ENCODE results near the gene R3HDM2. TPM values are rescaled to one million over a fixed set of nuclear protein-coding genes. Genes with fewer than 3 reads are reported as not detected.

Gene R3HDM2
- total RNA-seq, 2 donors from 2014 or later, result 101 to 115 TPM

DNA sequence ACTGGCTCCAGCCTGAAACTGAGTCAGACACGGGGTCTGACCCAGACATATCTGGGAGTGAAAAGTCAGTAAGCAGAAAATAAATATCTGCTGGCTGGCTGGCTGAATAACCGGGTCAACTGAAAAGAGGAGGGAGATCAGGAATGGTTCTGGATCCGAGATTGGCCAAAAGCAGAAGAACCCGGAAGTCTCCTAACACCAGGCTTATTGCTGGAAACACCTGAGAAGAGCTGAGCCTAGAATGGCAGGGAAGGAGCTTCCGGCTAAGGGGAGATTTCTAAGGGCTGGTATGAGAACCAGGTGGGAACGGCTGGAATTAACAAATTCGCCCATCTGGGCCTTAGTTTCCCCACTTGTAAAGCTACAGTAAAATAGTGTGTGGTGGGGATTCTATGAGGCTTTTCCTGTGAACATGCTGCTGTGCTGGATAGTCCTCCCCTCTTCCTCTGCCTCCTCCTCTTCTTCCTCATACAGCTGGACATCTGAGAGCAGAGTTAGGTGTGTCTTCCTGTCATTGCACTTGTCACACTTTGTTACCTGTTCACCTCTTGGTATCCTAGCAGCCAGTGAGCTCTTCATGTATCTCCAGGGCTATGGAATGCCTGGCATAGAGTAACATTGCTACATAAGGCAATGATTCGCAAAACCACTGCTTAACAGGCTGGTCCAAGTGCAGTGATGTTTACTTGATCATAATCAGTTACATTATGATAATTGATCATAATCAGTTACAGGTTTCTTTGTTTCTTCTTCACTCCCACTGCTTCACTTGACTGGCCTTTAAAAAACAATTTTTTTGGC, 203.3 kb downstream of the R3HDM2 start:
- Mint-ChIP-seq H3K27me3 (peaks cover 37% of the 10 kb centered on the region), H3K4me1 (peaks cover 47% of the 10 kb centered on the region), H3K36me3 (ENCODE audit: low read depth) (peaks cover 11% of the 10 kb centered on the region), H3K27ac (no peak overlapping the region), H3K4me3 (peak overlapping the region; percentile 36)
- ATAC-seq, result no peak
- no peaks in the 10 kb centered on the region for H3K9me3 ChIP-seq (ENCODE audit: control insufficient read depth, low read length, poor library complexity, severe bottlenecking)
- DNase-seq, result no peak

DNA sequence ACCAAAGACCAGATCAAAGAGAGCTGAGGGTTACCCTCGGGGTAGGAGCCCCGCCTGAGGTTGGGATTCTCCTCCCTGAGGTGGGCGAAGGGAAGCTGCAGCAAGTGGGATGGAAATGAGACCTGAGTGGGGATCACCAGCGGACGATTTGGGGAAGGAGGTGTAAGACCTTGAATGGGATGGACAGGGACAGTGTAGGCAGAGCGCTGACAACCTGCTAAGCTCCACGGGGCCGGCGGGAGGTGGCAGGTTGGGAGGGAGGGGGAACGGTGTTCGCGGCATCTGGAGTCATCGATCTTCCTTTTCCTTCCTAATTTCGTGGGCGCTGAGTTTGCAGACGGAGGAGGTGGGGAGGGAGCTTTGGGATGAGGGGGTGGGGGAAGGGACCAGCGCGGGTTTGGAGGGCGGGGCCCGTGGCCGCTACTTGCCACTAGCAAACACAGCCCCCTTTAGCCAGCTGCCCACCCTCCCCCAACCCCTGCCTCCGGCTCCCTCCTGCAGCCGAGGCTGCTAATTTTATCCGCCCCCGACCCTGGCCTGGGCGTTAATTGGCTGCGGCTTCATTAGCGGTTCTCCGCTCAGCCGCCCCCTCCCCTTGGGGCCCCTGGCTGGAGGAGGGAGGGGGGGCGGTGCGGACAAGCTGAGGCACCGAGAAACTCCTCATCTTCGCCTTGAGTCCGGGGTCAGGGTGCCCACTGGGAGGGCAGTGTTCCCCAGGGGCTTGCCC, 204.1 kb downstream of the R3HDM2 start:
- no peak for ATAC-seq
- peaks cover 45% of the 10 kb centered on the region for H3K27me3 Mint-ChIP-seq
- no peak overlapping the region for H3K27ac Mint-ChIP-seq

DNA sequence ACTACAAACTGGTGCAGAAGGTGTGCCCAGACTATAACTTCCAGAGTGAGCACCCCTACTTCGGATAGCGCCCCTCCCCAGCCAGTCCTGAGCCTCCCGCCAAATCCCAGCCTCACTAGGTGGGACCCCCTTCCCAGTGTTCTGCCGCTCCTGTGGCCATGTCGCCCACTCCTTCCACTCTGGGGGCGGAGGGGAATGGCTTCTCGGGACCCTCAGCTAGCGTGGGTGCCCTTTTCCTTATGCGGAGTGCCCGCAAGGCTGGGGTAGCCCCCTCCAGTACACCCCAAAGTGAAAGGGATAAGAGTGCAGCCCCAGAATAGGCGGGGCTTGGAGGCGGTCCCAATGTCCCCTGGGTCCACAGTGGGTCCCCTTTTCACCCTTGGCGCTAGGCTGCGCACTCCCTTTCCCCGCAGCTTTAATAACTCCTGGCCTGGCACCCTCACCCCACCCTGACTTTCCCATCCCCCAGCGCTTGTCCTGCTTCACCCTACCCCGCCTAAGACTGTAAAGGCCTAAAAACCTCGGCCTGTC, 205.1 kb downstream of the R3HDM2 start:
- DNase-seq, result no peak
- Mint-ChIP-seq H3K27ac (no peak overlapping the region), H3K4me3 (peak overlapping the region; percentile 41), H3K27me3 (peaks cover 55% of the 10 kb centered on the region), H3K36me3 (ENCODE audit: low read depth) (peaks cover 17% of the 10 kb centered on the region), H3K4me1 (peaks cover 56% of the 10 kb centered on the region)
- no peak for ATAC-seq
- H3K9me3 ChIP-seq (ENCODE audit: control insufficient read depth, low read length, poor library complexity, severe bottlenecking), result no peaks in the 10 kb centered on the region

More for the DNA sequence above, 204.1 kb downstream of the R3HDM2 start:
- Mint-ChIP-seq H3K36me3 (ENCODE audit: low read depth) (peaks cover 14% of the 10 kb centered on the region), H3K4me3 (peak overlapping the region; percentile 41), H3K4me1 (peaks cover 51% of the 10 kb centered on the region)
- H3K9me3 ChIP-seq (ENCODE audit: control insufficient read depth, low read length, poor library complexity, severe bottlenecking), result no peaks in the 10 kb centered on the region
- DNase-seq, result no peak

DNA sequence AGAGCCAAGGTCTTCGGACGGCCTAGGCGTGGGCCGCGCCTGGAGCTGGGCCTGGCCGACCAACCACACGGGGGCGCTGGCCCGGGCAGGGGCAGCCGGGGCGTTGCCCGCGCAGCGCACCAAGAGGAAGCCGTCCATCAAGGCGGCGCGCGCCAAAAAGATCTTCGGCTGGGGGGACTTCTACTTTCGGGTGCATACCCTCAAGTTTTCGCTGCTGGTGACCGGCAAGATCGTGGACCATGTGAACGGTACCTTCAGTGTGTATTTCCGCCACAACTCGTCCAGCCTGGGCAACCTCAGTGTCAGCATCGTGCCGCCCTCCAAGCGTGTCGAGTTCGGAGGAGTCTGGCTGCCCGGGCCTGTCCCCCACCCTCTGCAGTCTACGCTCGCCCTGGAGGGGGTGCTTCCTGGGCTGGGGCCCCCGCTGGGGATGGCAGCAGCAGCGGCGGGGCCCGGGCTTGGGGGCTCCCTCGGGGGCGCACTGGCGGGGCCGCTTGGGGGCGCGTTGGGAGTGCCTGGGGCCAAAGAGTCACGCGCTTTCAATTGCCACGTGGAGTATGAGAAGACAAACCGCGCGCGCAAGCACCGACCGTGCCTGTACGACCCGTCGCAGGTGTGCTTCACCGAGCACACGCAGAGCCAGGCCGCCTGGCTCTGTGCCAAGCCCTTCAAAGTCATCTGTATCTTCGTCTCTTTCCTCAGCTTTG, 205.7 kb downstream of the R3HDM2 start:
- peaks cover 20% of the 10 kb centered on the region for H3K36me3 Mint-ChIP-seq (ENCODE audit: low read depth)
- no peak overlapping the region for H3K27ac Mint-ChIP-seq
- H3K4me3 Mint-ChIP-seq, result peak overlapping the region; percentile 52
- peaks cover 59% of the 10 kb centered on the region for H3K27me3 Mint-ChIP-seq
- ATAC-seq, result peak; percentile 70
- DNase-seq, result peak; percentile 48 to 63 (median 53)
- H3K9me3 ChIP-seq (ENCODE audit: control insufficient read depth, low read length, poor library complexity, severe bottlenecking), result no peaks in the 10 kb centered on the region
- H3K4me1 Mint-ChIP-seq, result peaks cover 52% of the 10 kb centered on the region

DNA sequence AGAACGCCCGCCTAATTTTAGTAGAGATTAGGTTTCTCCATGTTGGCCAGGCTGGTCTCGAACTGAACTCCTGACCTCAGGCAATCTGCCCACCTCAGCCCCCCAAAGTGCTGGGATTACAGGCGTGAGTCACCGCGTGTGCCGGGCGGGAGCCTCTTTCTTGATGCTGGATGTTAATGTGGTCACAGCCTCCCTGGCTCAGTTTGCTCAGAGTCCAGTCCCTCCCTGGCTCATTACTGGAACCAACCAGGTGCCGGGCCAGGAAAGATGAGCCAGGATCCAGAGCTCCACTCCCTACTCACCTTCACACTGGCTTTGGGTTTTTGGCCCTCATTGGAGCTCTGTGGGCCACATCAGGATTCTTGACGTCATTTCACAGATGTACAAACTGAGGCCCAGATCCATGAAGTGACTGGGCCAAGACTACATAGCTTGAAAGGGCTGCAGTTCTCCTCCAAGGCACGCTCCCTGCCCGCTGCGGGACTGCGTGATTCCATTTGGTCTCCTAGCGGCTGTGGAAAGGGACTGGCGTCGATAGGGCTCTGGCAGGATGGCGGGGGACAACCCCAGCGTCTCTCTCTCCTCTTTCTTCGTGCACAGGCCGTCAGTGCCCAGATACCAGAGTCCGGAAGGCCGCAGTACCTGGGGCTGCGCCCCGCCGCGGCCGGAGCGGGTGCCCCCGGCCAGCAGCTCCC, 206.4 kb downstream of the R3HDM2 start:
- DNase-seq, result no peak
- ATAC-seq, result no peak
- Mint-ChIP-seq H3K36me3 (ENCODE audit: low read depth) (peaks cover 22% of the 10 kb centered on the region), H3K27ac (no peak overlapping the region), H3K27me3 (peaks cover 65% of the 10 kb centered on the region), H3K4me3 (no peak overlapping the region), H3K4me1 (peaks cover 49% of the 10 kb centered on the region)
- no peaks in the 10 kb centered on the region for H3K9me3 ChIP-seq (ENCODE audit: control insufficient read depth, low read length, poor library complexity, severe bottlenecking)

DNA sequence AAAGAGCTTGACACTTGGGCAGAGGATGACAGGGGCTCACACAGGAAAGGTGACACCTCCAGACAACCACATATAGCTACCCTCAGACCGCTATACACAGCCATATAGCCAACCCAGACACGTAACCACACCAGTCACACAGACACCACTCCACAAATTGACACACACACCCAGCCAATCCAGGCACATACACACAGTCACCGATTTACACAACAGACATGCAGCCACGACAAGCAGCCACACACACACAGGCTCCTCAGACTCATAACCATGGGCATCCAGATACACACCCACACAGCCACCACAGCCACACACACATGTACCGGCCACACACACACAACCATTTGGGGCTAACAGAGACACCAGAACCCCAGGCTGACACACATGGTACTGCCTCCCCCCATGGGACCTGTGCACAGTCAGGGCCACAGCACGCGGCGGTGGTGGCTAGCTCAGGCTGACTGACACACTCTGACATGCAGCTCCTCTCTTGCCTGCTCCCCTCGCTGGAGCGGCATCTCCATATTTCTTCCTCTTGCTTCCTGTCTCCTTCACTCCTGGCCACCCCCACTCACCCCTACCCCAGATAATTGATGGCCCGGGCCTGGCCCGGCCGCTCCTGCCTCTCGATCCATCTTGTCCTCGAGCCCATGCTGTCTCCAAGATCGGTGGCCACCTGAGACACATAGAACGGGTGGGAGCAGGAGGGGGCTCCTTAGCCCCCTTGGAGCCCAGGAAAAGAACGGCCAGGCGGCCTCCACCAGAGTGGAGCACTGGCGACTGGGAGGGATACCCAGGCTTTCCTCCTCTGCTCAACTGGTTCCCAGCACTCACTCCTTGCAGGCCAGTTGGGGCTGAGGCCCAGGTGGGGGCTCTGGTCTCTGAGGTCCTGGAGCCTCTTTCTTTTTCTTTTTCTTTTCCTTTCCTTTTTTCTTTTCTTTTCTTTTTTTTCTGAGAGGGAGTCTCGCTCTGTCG, 207.4 kb downstream of the R3HDM2 start:
- H3K27me3 Mint-ChIP-seq, result peaks cover 75% of the 10 kb centered on the region
- DNase-seq (no peak), ATAC-seq (no peak)
- no peak overlapping the region for H3K27ac Mint-ChIP-seq
- H3K9me3 ChIP-seq (ENCODE audit: control insufficient read depth, low read length, poor library complexity, severe bottlenecking), result no peaks in the 10 kb centered on the region
- H3K4me1 Mint-ChIP-seq, result peaks cover 48% of the 10 kb centered on the region
- peaks cover 27% of the 10 kb centered on the region for H3K36me3 Mint-ChIP-seq (ENCODE audit: low read depth)
- H3K4me3 Mint-ChIP-seq, result peak overlapping the region; percentile 3

DNA sequence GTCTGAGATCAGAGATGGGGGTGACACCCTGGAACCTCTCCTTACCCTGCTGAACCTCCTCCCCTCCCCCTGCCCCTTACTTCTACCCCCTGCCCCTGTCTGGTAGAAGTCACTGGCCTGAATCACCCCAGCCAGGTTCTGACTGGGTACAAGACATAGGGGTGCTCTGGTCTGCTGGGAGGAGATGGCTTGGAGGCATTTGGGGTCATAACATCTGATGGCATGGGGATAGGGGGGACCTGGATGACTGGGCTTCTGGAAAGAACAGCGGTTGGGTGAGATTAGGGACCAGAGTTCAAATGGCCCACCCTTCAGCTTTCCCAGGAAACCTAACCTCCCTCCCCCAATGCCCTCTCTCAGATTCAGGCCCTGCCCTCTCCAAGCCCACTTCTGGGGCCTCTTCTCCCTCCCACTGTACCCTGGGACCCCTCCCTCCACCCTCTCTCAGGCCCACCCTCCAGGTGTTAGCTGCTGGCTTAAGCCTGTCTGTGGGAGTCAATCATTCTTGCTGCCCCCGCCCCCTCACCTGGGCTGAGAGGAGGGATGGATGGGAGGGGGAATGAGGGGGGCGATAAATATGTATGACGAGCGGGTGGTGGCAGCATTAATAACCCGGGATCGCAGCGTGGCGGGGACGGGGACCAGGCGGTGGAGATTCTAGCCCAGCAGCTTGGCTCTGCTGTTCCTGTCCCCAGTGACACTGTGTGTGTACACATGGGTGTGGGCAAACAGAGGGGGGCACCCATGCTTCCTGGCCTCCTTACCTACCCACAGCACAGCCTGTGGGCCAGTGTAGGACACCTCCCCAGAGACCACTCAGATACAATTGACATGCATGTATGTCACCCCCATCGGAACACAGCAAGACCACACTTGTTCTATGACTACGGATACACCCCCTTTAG, 208.3 kb downstream of the R3HDM2 start:
- Mint-ChIP-seq H3K27me3 (peaks cover 84% of the 10 kb centered on the region), H3K36me3 (ENCODE audit: low read depth) (peaks cover 28% of the 10 kb centered on the region), H3K4me1 (peaks cover 52% of the 10 kb centered on the region), H3K27ac (no peak overlapping the region), H3K4me3 (peak overlapping the region; percentile 3)
- ATAC-seq, result no peak
- DNase-seq, result no peak
- H3K9me3 ChIP-seq (ENCODE audit: control insufficient read depth, low read length, poor library complexity, severe bottlenecking), result no peaks in the 10 kb centered on the region

DNA sequence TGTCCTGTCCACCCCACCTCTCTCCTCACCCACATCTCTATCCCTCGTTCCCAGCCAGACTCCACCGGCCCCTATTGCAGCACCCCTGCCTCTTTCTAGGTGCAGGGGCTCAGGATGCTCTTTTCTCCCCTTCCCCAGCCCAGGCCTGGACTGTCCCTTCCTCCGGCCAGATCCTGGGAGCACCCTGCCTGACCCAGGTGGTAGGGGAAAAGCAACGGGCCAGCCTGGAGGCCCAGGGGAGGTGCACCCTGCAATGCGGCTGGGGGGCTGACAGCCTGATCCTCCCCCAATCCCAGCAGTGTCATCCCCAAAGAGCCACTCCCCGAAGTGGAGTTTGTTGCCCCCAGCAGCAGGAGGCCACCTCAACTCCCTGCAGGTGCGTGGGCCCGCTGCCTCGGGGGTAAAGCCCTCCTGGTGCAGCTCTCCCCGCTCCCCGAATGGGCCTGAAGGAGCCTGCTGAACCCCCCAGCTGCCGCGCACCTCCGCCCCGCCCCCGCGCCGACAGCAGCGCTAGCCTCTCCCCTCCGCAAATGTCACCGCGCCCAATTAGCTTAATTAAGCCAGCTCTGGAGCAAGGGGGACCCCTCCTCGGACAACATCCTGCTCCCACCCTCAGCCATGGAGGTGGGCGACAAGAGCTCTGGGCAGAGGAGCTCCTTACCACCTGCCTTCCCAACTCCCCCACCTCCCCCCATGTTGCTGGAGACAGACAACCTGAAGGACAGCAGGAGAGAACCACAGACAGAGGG, 209.5 kb downstream of the R3HDM2 start:
- H3K9me3 ChIP-seq (ENCODE audit: control insufficient read depth, low read length, poor library complexity, severe bottlenecking), result no peaks in the 10 kb centered on the region
- Mint-ChIP-seq H3K4me3 (peak overlapping the region; percentile 69), H3K27me3 (peaks cover 84% of the 10 kb centered on the region), H3K36me3 (ENCODE audit: low read depth) (peaks cover 25% of the 10 kb centered on the region), H3K4me1 (peaks cover 53% of the 10 kb centered on the region), H3K27ac (no peak overlapping the region)
- ATAC-seq (no peak), DNase-seq (no peak)

DNA sequence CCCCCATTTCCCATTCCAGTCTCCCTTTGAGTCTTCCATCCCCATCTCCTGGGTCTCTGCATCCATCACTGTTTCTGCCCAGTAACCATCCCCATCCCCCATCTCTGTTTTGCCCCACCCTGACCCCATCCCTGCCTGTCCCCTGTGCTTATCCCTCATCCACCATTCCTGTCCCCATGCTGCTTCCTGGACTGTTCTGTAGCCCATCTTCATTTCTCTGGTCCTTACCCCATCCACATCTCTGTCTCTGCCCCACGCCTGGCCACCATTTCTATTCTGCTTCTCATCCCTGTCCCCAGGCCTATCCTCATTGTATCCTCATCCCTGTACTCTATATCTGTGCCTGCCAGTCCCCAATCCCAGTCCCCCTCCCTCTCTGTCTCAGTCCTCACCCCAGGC, 210.1 kb downstream of the R3HDM2 start:
- Mint-ChIP-seq H3K27ac (no peak overlapping the region), H3K4me1 (peaks cover 50% of the 10 kb centered on the region), H3K27me3 (peaks cover 82% of the 10 kb centered on the region), H3K4me3 (peak overlapping the region; percentile 69), H3K36me3 (ENCODE audit: low read depth) (peaks cover 24% of the 10 kb centered on the region)
- ATAC-seq (no peak), DNase-seq (no peak)
- no peaks in the 10 kb centered on the region for H3K9me3 ChIP-seq (ENCODE audit: control insufficient read depth, low read length, poor library complexity, severe bottlenecking)

DNA sequence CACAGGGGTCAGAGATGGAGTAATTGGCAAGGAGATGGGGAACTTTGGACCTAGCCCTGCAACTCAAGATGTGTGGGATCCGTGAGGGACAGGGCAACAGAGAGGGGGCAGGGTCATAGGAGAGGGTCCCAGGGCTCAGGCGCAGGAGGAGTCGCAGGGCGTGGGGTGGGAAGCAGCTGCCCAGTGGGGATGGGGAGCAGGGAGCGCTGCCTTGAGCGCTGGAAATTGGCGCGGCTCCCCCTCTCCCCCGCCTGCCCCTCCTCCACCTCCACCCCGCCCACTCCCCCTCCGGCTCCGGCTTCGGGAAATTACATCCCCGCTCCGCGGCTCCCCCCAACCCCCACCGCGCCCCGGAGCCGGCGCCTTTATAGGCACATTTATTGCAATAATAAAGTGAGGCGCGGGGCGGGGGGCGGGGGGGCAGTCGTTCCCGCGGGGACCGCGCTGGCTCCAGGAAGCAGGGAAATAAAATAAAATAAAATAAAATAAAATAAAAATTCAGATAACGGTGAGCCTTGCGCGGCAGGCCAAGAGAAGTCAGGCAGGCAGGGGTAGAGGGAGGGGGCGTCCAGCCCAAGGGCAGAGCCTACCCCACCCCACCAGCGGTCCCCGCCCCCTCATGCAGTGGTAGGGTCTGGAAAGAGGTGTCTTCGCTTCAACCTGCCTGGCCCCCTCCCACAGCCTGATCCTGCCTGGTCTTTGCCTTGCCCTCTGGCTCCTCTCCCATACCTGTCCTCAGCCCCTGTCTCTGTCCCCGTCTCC, 210.7 kb downstream of the R3HDM2 start:
- DNase-seq (no peak), ATAC-seq (no peak)
- H3K36me3 Mint-ChIP-seq (ENCODE audit: low read depth), result peaks cover 24% of the 10 kb centered on the region
- H3K4me1 Mint-ChIP-seq, result peaks cover 52% of the 10 kb centered on the region
- no peak overlapping the region for H3K4me3 Mint-ChIP-seq
- no peak overlapping the region for H3K27ac Mint-ChIP-seq
- H3K27me3 Mint-ChIP-seq, result peaks cover 82% of the 10 kb centered on the region
- H3K9me3 ChIP-seq (ENCODE audit: control insufficient read depth, low read length, poor library complexity, severe bottlenecking), result no peaks in the 10 kb centered on the region

Measured in T-helper 17 cell (primary cell).